Measurements from ENCODE around the gene CCDC192.

GRCh38 chr5:127910307-127910956 is 207.2 kb downstream of the CCDC192 start:
- TF ChIP-seq CBFB (CRISPR knock-in tag; IDR thresholded peaks at IDR 0.05; ENCODE audit: low read depth), result no peak
- TF ChIP-seq, protein P1, sequence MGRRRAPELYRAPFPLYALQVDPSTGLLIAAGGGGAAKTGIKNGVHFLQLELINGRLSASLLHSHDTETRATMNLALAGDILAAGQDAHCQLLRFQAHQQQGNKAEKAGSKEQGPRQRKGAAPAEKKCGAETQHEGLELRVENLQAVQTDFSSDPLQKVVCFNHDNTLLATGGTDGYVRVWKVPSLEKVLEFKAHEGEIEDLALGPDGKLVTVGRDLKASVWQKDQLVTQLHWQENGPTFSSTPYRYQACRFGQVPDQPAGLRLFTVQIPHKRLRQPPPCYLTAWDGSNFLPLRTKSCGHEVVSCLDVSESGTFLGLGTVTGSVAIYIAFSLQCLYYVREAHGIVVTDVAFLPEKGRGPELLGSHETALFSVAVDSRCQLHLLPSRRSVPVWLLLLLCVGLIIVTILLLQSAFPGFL (CRISPR knock-in tag; IDR thresholded peaks at IDR 0.05; ENCODE audit: borderline replicate concordance), result no peak
- no peak for TF ChIP-seq CTCF (IDR thresholded peaks at IDR 0.05)
- TF ChIP-seq NR3C1 (CRISPR knock-in tag; conservative IDR thresholded peaks at IDR 0.05; ENCODE audit: low read depth), result no peak
- TF ChIP-seq ETV6 (CRISPR knock-in tag; IDR thresholded peaks at IDR 0.05), result no peak
- TF ChIP-seq MYBL2 (CRISPR knock-in tag; IDR thresholded peaks at IDR 0.05), result no peak
- no peak for TF ChIP-seq SP1 (CRISPR knock-in tag; conservative IDR thresholded peaks at IDR 0.05)

Data from WTC11 (cell line).